ENCODE data around the gene SLC38A4.
A peak's percentile ranks its signal among the peaks of the same experiment; 100 is the strongest.

SLC38A4 gene

DNA sequence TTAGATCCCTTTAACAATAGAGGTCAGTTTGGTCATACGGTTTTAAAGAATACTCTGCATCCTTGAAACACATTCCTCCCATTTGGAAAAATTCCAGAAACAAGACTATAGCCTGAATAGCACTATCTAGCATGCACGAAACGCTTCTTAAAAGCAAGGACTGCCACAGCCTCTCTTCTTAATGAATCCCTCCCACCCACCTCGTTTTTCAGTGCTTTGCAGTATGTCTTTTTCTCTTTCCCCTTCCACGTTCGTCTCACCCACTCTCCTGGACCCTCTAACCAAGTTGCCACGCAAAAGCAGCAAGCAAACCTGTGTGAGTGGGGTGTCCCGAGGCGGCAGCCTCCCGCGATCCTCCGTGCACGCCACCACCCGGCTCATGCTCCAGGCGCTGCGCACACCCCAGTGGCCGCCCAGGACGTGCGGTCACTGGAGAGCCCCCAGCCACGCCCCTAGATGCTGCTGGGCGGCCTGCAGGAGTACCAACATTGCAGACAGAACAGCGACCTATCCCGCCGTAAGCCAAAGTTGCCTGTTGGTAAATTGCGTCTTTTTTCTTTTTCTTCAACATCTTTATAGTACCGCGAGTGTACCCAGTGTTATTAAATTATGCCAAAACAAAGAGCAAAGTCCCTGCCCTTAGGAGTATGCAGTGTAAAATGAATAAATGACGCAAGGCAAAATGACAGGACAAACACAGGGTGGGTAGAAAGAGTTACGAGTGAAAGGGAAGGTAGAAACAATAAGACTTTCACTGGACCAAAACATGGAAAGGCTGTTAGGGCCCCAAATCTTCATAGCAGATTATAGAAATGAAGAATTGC lies at the start of gene SLC38A4:
Gene SLC38A4, minus strand, starts transcription at position 407 of the 824 bp plus-strand sequence. CDS start 32,926 bp downstream, outside the sequence.
- peak; percentile 18 for TF ChIP-seq CTCF (IDR thresholded peaks at IDR 0.05; ENCODE audit: insufficient read depth, low read length, missing control alignments)
- peak within 1 kb of the TSS; percentile 57 for H3K4me3 ChIP-seq (ENCODE audit: low read depth, low read length)
- POLR2A ChIA-PET: no interaction called here
- no peak for DNase-seq (ENCODE audit: low read depth, low spot score)
- CTCF ChIA-PET: no interaction called here

- no peak overlapping the region for H3K4me3 ChIP-seq (ENCODE audit: low read depth, low read length)
- DNase-seq (ENCODE audit: low read depth, low spot score): no peak
- POLR2A ChIA-PET: no interaction called here
- no peak for TF ChIP-seq CTCF (IDR thresholded peaks at IDR 0.05; ENCODE audit: insufficient read depth, low read length, missing control alignments)
- CTCF ChIA-PET: interaction anchor here (1.4 kb wide), 1 partner anchor 11 kb away, joined by 7 read pairs; no protein-coding TSS in a partner anchor
These were observed 49.3 kb upstream of the SLC38A4 start for GRCh38 chr12:46875095-46875494.

DNA sequence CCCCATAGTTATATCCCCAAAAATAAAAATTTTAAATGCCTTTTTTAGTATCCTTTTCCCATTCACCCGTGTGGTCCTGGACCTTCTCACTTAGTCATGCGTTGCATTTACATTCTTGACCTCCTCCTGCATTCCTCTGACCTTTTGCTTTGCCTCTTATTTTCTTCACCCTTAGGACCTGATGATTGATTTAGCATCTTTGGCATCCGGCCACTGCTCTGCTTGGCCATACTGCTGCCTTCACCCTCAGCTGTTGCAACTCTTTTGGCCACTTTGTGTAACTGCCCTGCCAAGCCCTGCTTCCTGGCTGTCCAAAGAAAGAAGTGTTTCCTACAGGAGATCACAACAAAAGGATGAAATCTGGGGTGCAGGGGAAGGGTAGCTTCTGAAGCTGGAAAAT lies 48.8 kb upstream of the SLC38A4 start:
- no peak overlapping the region for H3K4me3 ChIP-seq (ENCODE audit: low read depth, low read length)
- CTCF ChIA-PET: interaction anchor here (1.4 kb wide), 1 partner anchor 12 kb away, joined by 7 read pairs; no protein-coding TSS in a partner anchor
- no peak for DNase-seq (ENCODE audit: low read depth, low spot score)
- POLR2A ChIA-PET: no interaction called here
- no peak for TF ChIP-seq CTCF (IDR thresholded peaks at IDR 0.05; ENCODE audit: insufficient read depth, low read length, missing control alignments)

- POLR2A ChIA-PET: no interaction called here
- TF ChIP-seq CTCF (IDR thresholded peaks at IDR 0.05; ENCODE audit: insufficient read depth, low read length, missing control alignments): no peak
- H3K4me3 ChIP-seq (ENCODE audit: low read depth, low read length): no peak overlapping the region
- CTCF ChIA-PET: interaction anchor here (1.1 to 1.6 kb wide), 2 partner anchors 14 to 112 kb away, joined by 3 to 6 read pairs; no protein-coding TSS in a partner anchor
- DNase-seq (ENCODE audit: low read depth, low spot score): no peak
These were observed 46.3 kb upstream of the SLC38A4 start for GRCh38 chr12:46872135-46872534.

DNA sequence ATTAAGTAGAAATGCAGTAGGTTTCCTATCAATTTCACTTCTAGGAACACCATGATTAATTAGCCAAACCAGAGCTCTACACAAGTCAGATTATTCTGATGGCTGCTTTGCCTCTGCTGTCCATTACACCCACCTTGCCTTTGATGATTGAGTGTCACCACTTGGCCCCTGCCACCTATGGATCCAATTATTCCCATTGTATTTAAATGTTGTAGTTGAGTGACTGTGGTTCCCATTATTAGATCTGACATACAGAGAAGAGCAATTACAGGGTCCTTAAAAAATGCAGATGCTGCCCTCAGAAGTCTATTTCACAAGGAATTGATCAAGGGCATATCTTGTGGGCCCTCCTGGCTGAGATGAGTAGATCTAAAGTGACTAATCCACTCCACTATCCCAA lies 39.5 kb upstream of the SLC38A4 start:
- TF ChIP-seq CTCF (IDR thresholded peaks at IDR 0.05; ENCODE audit: insufficient read depth, low read length, missing control alignments): no peak
- no peak overlapping the region for H3K4me3 ChIP-seq (ENCODE audit: low read depth, low read length)
- ChIA-PET CTCF (no interaction called here), POLR2A (no interaction called here)
- no peak for DNase-seq (ENCODE audit: low read depth, low spot score)

- ChIA-PET POLR2A (no interaction called here), CTCF (interaction anchor here (1.6 kb wide), 1 partner anchor 19 kb away, joined by 4 read pairs; no protein-coding TSS in a partner anchor)
- DNase-seq (ENCODE audit: low read depth, low spot score): no peak
- H3K4me3 ChIP-seq (ENCODE audit: low read depth, low read length): no peak overlapping the region
- TF ChIP-seq CTCF (IDR thresholded peaks at IDR 0.05; ENCODE audit: insufficient read depth, low read length, missing control alignments): no peak
These were observed 32.6 kb upstream of the SLC38A4 start for GRCh38 chr12:46858368-46858767.

Data from AG04449 (cell line).